Measurements from ENCODE around the gene USF1.

The USF1 gene

DNA sequence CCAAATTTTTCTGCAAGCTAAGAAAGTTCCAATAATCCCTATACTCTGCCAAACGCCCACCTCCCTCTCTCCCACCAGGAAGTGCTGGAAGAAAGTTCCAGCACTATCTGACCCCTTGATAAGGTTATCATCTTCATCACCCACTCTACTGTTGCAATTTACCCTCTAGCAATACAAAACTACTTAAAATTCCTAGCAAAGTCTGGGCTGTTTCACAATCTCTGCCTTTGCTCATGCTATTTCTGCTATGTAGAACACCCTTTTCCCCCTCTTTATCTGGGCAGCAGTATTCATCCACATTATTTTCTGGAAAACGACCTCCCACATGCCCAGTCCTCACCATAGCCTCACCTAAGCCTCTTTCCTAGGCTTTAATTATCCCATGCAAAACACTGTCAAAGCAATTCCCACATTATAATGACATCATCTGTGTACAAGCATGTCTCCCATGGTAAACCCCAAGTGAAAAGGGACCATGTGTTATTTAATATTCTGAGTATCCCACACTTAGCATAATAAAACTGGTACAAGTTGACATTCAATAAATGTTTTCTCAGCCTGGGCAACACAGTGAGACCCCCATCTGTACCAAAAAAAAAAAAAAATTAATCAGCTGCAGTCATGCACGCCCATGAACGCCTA is 36.8 kb downstream of the USF1 start:
- no peak overlapping the region for H2AFZ ChIP-seq (ENCODE audit: low read length)
- peaks cover 23% of the 10 kb centered on the region for H3K4me1 ChIP-seq (ENCODE audit: insufficient read depth, low read length, poor library complexity, severe bottlenecking)
- no peaks in the 10 kb centered on the region for H3K9me3 ChIP-seq (ENCODE audit: insufficient read depth, low read depth, low read length)
- no peaks in the 10 kb centered on the region for H3K36me3 ChIP-seq (ENCODE audit: insufficient read depth, low read length)
- no peaks in the 10 kb centered on the region for H3K27me3 ChIP-seq (ENCODE audit: insufficient read depth, low read length, poor library complexity, severe bottlenecking)
- H4K20me1 ChIP-seq (ENCODE audit: insufficient read depth, low read length, poor library complexity, severe bottlenecking): no peaks in the 10 kb centered on the region
- H3K4me3 ChIP-seq (ENCODE audit: low read length, poor library complexity, severe bottlenecking): no peak overlapping the region
- H3K9ac ChIP-seq (ENCODE audit: low read depth, low read length, poor library complexity, severe bottlenecking): no peak overlapping the region
- no peak for TF ChIP-seq EZH2phosphoT487 (IDR thresholded peaks at IDR 0.05; ENCODE audit: borderline replicate concordance)
- TF ChIP-seq, protein P1, sequence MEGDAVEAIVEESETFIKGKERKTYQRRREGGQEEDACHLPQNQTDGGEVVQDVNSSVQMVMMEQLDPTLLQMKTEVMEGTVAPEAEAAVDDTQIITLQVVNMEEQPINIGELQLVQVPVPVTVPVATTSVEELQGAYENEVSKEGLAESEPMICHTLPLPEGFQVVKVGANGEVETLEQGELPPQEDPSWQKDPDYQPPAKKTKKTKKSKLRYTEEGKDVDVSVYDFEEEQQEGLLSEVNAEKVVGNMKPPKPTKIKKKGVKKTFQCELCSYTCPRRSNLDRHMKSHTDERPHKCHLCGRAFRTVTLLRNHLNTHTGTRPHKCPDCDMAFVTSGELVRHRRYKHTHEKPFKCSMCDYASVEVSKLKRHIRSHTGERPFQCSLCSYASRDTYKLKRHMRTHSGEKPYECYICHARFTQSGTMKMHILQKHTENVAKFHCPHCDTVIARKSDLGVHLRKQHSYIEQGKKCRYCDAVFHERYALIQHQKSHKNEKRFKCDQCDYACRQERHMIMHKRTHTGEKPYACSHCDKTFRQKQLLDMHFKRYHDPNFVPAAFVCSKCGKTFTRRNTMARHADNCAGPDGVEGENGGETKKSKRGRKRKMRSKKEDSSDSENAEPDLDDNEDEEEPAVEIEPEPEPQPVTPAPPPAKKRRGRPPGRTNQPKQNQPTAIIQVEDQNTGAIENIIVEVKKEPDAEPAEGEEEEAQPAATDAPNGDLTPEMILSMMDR (conservative IDR thresholded peaks at IDR 0.05; ENCODE audit: low read length): no peak
- H3K79me2 ChIP-seq (ENCODE audit: insufficient read depth, low read length): peaks cover 38% of the 10 kb centered on the region
- H3K9me2 ChIP-seq (replicated peaks; ENCODE audit: low read depth, low read length): no peaks in the 10 kb centered on the region
- H3F3A ChIP-seq (ENCODE audit: low read depth): peaks cover 11% of the 10 kb centered on the region
- H3K4me2 ChIP-seq (ENCODE audit: low read depth, low read length, poor library complexity, severe bottlenecking): no peak overlapping the region

DNA sequence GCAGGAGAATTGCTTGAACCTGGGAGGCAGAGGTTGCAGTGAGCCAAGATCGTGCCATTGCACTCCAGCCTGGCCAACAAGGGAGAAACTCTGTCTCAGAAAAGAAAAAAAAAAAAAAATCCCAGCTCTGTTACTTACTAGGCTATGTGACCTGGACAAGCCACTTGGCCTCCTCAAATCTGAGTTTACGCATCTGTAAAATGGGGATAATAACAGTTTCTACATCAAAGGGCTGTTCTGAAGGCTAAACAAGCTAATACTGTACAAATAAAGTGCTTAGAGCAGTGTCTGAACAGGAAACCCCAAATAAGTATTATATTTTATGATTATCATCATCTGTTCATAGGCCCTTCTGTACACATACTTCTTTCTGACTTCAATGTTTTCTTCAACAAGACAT is 38.4 kb downstream of the USF1 start:
- Histone ChIP-seq H3K9me3 (ENCODE audit: insufficient read depth, low read depth, low read length) (no peaks in the 10 kb centered on the region), H3K79me2 (ENCODE audit: insufficient read depth, low read length) (peaks cover 38% of the 10 kb centered on the region), H3K36me3 (ENCODE audit: insufficient read depth, low read length) (no peaks in the 10 kb centered on the region), H4K20me1 (ENCODE audit: insufficient read depth, low read length, poor library complexity, severe bottlenecking) (no peaks in the 10 kb centered on the region), H3K4me2 (ENCODE audit: low read depth, low read length, poor library complexity, severe bottlenecking) (no peak overlapping the region), H3K9me2 (replicated peaks; ENCODE audit: low read depth, low read length) (no peaks in the 10 kb centered on the region), H3K27me3 (ENCODE audit: insufficient read depth, low read length, poor library complexity, severe bottlenecking) (no peaks in the 10 kb centered on the region), H2AFZ (ENCODE audit: low read length) (no peak overlapping the region), H3K4me1 (ENCODE audit: insufficient read depth, low read length, poor library complexity, severe bottlenecking) (peaks cover 11% of the 10 kb centered on the region), H3K9ac (ENCODE audit: low read depth, low read length, poor library complexity, severe bottlenecking) (no peak overlapping the region), H3F3A (ENCODE audit: low read depth) (no peaks in the 10 kb centered on the region), H3K4me3 (ENCODE audit: low read length, poor library complexity, severe bottlenecking) (no peak overlapping the region)
- no peak for TF ChIP-seq EZH2phosphoT487 (IDR thresholded peaks at IDR 0.05; ENCODE audit: borderline replicate concordance)
- TF ChIP-seq, protein P1 (conservative IDR thresholded peaks at IDR 0.05; ENCODE audit: low read length): no peak

- no peak for TF ChIP-seq EZH2phosphoT487 (IDR thresholded peaks at IDR 0.05; ENCODE audit: borderline replicate concordance)
- TF ChIP-seq, protein P1 (conservative IDR thresholded peaks at IDR 0.05; ENCODE audit: low read length): no peak
Measured at GRCh38 chr1:161006563-161006962, 39.2 kb downstream of the USF1 start.

More at GRCh38 chr1:161006563-161006962, 39.2 kb downstream of the USF1 start:
- Histone ChIP-seq H3K9me3 (ENCODE audit: insufficient read depth, low read depth, low read length) (no peaks in the 10 kb centered on the region), H3K9ac (ENCODE audit: low read depth, low read length, poor library complexity, severe bottlenecking) (no peak overlapping the region), H3K27me3 (ENCODE audit: insufficient read depth, low read length, poor library complexity, severe bottlenecking) (no peaks in the 10 kb centered on the region), H3F3A (ENCODE audit: low read depth) (no peaks in the 10 kb centered on the region), H3K9me2 (replicated peaks; ENCODE audit: low read depth, low read length) (no peaks in the 10 kb centered on the region), H3K36me3 (ENCODE audit: insufficient read depth, low read length) (no peaks in the 10 kb centered on the region), H3K4me2 (ENCODE audit: low read depth, low read length, poor library complexity, severe bottlenecking) (no peak overlapping the region), H3K4me1 (ENCODE audit: insufficient read depth, low read length, poor library complexity, severe bottlenecking) (peaks cover 5% of the 10 kb centered on the region), H3K79me2 (ENCODE audit: insufficient read depth, low read length) (peaks cover 31% of the 10 kb centered on the region), H2AFZ (ENCODE audit: low read length) (no peak overlapping the region), H3K4me3 (ENCODE audit: low read length, poor library complexity, severe bottlenecking) (no peak overlapping the region), H4K20me1 (ENCODE audit: insufficient read depth, low read length, poor library complexity, severe bottlenecking) (no peaks in the 10 kb centered on the region)

Measured in Loucy (cell line).